Measurements from ENCODE around the gene NTNG1.

Gene NTNG1

DNA sequence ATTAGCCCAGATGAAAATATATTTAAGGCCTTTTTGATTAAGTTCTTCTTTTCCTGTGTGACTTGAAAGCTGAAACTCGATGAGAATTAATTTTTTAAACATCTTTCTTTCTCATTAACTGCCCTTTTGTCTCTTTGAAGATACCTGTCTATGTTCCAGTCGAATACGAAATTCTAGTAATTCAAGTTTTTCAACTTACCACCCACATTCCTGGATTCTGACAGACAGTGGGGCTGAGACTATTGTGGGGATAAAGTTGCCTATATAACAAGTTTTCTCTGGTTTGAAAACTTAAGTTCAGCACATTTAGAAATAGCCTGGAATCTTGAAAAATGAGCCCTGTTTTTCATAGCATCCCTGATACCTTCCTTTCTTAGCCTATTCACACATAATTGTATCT is 114.6 kb downstream of the NTNG1 start:
- H3K4me2 ChIP-seq: no peak overlapping the region

DNA sequence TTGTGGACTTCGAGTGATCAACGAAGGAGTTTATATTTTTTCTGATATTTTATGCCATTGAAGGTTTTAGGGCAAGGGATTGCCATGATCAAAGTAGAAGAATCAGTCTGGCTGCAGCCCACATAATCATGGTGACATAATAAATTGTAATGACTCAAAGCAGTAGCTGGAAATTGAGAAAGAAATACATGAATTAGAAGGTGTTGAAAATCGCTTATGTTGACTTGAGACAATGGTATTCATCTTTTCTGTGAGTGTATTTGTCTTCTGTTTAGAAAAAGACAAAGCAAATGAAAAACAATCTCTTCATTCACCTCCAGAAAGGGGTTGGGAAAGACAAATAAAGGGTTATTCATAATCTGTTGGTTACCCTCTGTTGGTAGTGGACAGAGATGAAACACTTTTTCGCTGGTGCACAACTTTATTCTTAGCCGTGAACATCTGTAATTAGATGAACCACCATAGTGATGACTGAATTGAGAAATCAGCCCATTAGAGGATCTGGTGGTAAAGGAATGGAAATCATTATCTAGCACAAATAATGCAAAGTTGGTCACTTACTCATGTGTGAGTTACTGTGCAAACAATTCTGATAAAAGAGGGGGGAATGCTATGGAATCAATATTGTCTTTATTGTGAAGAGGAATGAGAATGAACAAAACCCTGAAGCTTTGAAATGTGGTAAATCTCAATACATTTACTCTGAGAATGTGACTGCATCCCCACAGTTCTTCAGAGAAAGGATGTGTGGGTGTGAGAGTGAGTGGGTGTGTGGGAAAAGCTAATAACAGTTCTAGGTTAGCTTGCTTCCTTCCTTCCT is 121.8 kb downstream of the NTNG1 start:
- H3K4me1 ChIP-seq: peaks cover 5 to 17% (median 8%) of the 10 kb centered on the region in 10 experiments; a peak in 14 of 20 replicates
- H3K4me3 ChIP-seq: no peak overlapping the region
- H3K9ac ChIP-seq: no peak overlapping the region
- H4K20me1 ChIP-seq: no peaks in the 10 kb centered on the region
- H3K27me3 ChIP-seq: no peaks in the 10 kb centered on the region
- peaks cover 0 to 15% (median 10%) of the 10 kb centered on the region in 11 experiments; a peak in 11 of 22 replicates for H3K9me3 ChIP-seq (replicated peaks in 1 of 11)
- TF ChIP-seq Cebpa-rat (IDR thresholded peaks at IDR 0.05): no peak
- H3K27ac ChIP-seq: peak overlapping the region in 1 of 11 experiments; percentile 7; a peak in 1 of 22 replicates
- peak overlapping the region in 10 of 11 experiments; percentile 5 to 30 (median 14); a peak in 13 of 22 replicates for H3K4me2 ChIP-seq
- no peaks in the 10 kb centered on the region for H3K36me3 ChIP-seq

More for the DNA sequence above, 114.6 kb downstream of the NTNG1 start:
- H3K9ac ChIP-seq: no peak overlapping the region
- H3K36me3 ChIP-seq: no peaks in the 10 kb centered on the region
- no peak overlapping the region for H3K27ac ChIP-seq
- H3K27me3 ChIP-seq: no peaks in the 10 kb centered on the region
- no peak for TF ChIP-seq Cebpa-rat (IDR thresholded peaks at IDR 0.05)
- H3K4me3 ChIP-seq: no peak overlapping the region
- H3K4me1 ChIP-seq: peaks cover 0 to 41% (median 38%) of the 10 kb centered on the region in 10 experiments; a peak in 16 of 20 replicates
- H3K9me3 ChIP-seq (replicated peaks in 1 of 11): peaks cover 0 to 6% (median 0%) of the 10 kb centered on the region in 11 experiments; a peak in 3 of 22 replicates
- H4K20me1 ChIP-seq: no peaks in the 10 kb centered on the region

DNA sequence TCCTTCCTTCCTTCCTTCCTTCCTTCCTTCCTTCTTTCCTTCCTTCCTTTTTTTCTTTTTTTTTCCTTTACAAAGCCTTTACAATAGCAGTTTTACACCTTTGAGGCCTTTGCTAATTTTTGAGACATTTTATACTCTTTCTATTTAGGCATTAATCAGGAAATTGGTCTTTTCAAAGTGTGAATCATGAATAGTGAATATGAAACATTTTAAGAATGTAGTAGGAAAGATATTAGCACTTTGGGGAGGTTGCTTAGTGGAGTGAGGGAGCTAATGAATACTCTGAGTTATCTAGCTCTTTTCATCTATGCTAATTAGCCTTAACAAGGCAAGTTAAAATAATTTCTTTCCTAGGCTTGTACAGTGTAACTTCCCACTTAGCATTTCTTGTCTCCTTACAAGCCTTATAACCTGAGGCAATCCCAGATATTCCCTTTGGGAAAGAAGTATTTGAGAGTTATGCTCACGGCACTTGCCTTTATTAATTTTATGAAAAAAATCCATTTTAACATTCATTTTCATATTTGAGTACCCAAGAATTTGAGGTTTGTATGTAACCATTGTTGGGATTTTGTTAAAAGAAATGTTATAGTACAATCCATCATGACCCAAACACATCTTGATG is 122.6 kb downstream of the NTNG1 start:
- Histone ChIP-seq H3K9ac (no peak overlapping the region), H4K20me1 (no peaks in the 10 kb centered on the region), H3K4me2 (peak overlapping the region in 9 of 11 experiments; percentile 5 to 30 (median 14); a peak in 8 of 22 replicates), H3K4me3 (no peak overlapping the region), H3K36me3 (no peaks in the 10 kb centered on the region), H3K27me3 (no peaks in the 10 kb centered on the region), H3K4me1 (peaks cover 5 to 17% (median 8%) of the 10 kb centered on the region in 10 experiments; a peak in 14 of 20 replicates), H3K9me3 (replicated peaks in 1 of 11) (peaks cover 0 to 15% (median 10%) of the 10 kb centered on the region in 11 experiments; a peak in 11 of 22 replicates), H3K27ac (no peak overlapping the region)
- TF ChIP-seq Cebpa-rat (IDR thresholded peaks at IDR 0.05): no peak

DNA sequence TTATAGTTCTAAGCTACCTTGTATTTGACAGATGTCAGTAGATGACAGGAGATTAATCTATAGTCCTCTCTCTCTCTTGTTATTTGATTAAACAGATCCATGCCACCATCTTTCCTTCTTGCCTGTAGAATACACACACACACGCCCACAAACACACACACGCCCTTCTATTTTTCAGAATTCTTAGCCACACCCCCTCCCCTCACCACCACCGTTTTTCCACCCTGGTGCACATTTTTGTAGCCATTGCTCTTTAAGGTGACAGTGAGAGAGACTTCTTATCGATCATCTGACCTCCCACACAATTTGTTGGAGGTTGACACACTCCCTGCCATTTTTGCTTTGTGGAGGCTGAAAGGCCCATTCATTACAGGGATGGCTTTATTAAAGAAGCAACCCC is 123.2 kb downstream of the NTNG1 start:
- peaks cover 0 to 15% (median 10%) of the 10 kb centered on the region in 11 experiments; a peak in 11 of 22 replicates for H3K9me3 ChIP-seq (replicated peaks in 1 of 11)
- H3K27me3 ChIP-seq: no peaks in the 10 kb centered on the region
- peaks cover 5 to 17% (median 8%) of the 10 kb centered on the region in 10 experiments; a peak in 14 of 20 replicates for H3K4me1 ChIP-seq
- H3K36me3 ChIP-seq: no peaks in the 10 kb centered on the region
- no peak overlapping the region for H3K9ac ChIP-seq
- no peak overlapping the region for H3K4me2 ChIP-seq
- H3K4me3 ChIP-seq: no peak overlapping the region
- no peak for TF ChIP-seq Cebpa-rat (IDR thresholded peaks at IDR 0.05)
- H4K20me1 ChIP-seq: no peaks in the 10 kb centered on the region
- no peak overlapping the region for H3K27ac ChIP-seq

DNA sequence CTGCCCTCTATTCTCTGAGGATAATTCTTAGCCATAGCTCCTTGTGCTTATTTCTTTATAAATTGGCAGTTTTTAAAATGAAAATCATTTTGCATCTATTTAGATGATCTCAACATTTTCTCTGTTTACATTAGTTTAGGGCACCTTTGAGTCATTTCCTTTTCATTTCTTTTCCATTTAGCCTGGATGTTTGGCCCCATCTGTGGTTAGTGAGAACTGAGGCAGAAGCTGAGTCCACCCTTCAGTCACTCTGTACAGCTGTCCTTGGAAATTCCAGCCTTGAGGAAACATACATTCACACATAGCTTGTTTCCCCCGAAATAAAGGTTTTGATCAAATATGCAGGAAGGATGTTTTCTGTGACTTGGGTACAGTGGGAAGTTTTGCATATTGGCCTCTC is 123.7 kb downstream of the NTNG1 start:
- Histone ChIP-seq H3K27ac (no peak overlapping the region), H3K4me2 (0 out of 22 replicates have a peak overlapping the region, but pooled peaks of 1 of the 11 experiments have one; percentile 10), H3K27me3 (no peaks in the 10 kb centered on the region), H3K4me1 (peaks cover 5 to 17% (median 8%) of the 10 kb centered on the region in 10 experiments; a peak in 14 of 20 replicates), H3K9ac (no peak overlapping the region), H3K36me3 (no peaks in the 10 kb centered on the region), H3K9me3 (replicated peaks in 1 of 11) (peaks cover 0 to 15% (median 10%) of the 10 kb centered on the region in 11 experiments; a peak in 11 of 22 replicates), H3K4me3 (no peak overlapping the region), H4K20me1 (no peaks in the 10 kb centered on the region)
- TF ChIP-seq Cebpa-rat (IDR thresholded peaks at IDR 0.05): no peak

DNA sequence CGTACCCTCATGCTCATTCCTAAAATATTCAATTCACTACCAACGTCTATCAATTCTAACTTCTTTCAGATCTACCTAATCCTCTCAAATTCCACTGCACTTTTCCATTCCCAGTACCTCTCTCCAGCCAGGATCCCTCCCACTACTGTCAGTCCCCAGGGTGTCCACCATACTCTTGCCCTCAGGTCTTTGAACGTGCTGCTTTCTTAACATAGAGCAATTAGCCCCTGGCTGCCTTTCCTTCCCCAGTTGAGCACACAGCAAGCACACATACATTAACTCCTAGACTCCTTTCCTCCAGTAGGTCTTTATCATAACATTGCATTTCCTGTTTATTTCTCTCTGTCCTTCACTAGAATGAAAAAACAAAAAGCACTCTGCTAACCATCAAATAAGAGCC is 126.7 kb downstream of the NTNG1 start:
- no peak overlapping the region for H3K9ac ChIP-seq
- H3K9me3 ChIP-seq (replicated peaks in 1 of 11): peaks cover 0 to 8% (median 0%) of the 10 kb centered on the region in 11 experiments; a peak in 6 of 22 replicates
- no peak overlapping the region for H3K27ac ChIP-seq
- no peak overlapping the region for H3K4me3 ChIP-seq
- no peaks in the 10 kb centered on the region for H4K20me1 ChIP-seq
- no peak overlapping the region for H3K4me2 ChIP-seq
- peaks cover 5 to 15% (median 8%) of the 10 kb centered on the region in 10 experiments; a peak in 16 of 20 replicates for H3K4me1 ChIP-seq
- H3K36me3 ChIP-seq: no peaks in the 10 kb centered on the region
- no peak for TF ChIP-seq Cebpa-rat (IDR thresholded peaks at IDR 0.05)
- H3K27me3 ChIP-seq: no peaks in the 10 kb centered on the region

DNA sequence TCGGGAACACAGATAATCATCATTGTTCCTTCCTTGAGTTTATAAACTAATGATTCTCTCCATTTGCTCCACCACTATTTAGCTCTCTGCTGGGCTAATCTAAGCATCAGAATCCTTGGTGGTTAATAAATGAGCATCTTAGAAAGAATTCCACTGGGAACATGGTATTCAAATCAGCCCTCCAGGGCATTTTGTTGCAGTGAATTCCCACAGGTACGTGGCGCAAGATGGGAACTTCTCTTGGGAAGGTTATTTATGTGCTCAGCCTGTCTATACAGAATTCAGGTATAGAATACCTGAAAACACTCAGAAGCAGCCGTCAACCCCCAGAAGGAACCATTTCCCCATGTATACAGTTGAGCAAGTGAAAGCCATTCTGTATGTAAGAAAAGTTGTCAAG is 131.5 kb downstream of the NTNG1 start:
- no peak overlapping the region for H3K9ac ChIP-seq
- H3K4me1 ChIP-seq: peaks cover 0 to 10% (median 0%) of the 10 kb centered on the region in 10 experiments; a peak in 6 of 20 replicates
- H3K27ac ChIP-seq: no peak overlapping the region
- no peak for TF ChIP-seq Cebpa-rat (IDR thresholded peaks at IDR 0.05)
- H3K4me2 ChIP-seq: peak overlapping the region in 1 of 11 experiments; percentile 27; a peak in 1 of 22 replicates
- H3K9me3 ChIP-seq (replicated peaks in 1 of 11): no peaks in the 10 kb centered on the region
- no peaks in the 10 kb centered on the region for H4K20me1 ChIP-seq
- H3K36me3 ChIP-seq: no peaks in the 10 kb centered on the region
- H3K4me3 ChIP-seq: no peak overlapping the region
- no peaks in the 10 kb centered on the region for H3K27me3 ChIP-seq

DNA sequence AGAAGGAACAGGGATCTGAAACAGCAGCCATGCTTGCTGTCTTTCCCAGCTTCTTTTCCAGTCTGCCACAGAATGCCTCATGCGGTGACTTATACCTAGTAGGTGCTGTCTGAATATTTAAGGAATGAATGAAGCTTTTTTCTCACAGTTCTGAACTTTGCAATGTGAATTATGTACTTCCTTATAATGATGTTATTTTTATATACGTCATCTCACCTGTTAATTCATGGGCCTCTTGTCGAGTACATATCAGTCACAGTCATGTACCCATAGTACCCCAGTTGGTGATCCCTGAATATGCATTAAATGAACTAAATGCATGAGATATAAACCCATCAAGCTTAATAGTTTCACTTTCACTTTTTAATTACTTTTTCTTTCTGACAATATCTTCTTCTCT is 132.7 kb downstream of the NTNG1 start:
- peaks cover 0 to 10% (median 0%) of the 10 kb centered on the region in 10 experiments; a peak in 6 of 20 replicates for H3K4me1 ChIP-seq
- H3K4me3 ChIP-seq: no peak overlapping the region
- no peaks in the 10 kb centered on the region for H4K20me1 ChIP-seq
- TF ChIP-seq Cebpa-rat (IDR thresholded peaks at IDR 0.05): no peak
- no peaks in the 10 kb centered on the region for H3K9me3 ChIP-seq (replicated peaks in 1 of 11)
- H3K9ac ChIP-seq: no peak overlapping the region
- no peak overlapping the region for H3K27ac ChIP-seq
- H3K27me3 ChIP-seq: no peaks in the 10 kb centered on the region
- H3K4me2 ChIP-seq: peak overlapping the region in 6 of 11 experiments; percentile 1 to 33 (median 16); a peak in 4 of 22 replicates
- no peaks in the 10 kb centered on the region for H3K36me3 ChIP-seq

DNA sequence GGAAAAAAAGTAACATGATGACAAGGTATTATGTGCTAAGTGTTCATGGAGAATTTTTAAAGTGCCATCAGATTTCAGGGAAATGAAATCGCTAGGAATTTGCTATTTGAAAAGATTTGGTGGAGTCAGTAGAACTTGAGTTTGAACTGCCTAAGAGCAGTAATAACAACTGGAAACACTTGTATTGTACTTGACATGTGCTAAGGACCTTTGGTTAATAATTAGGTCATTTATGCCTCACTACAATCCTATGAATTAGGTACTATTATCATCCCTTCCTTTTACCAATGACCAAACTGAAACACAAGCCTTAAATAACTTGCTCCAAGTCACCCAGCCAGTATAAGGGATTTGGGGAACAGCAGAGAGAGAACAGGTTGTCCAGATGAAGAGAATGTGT is 133.4 kb downstream of the NTNG1 start:
- H3K4me1 ChIP-seq: peaks cover 0 to 10% (median 0%) of the 10 kb centered on the region in 10 experiments; a peak in 6 of 20 replicates
- no peak for TF ChIP-seq Cebpa-rat (IDR thresholded peaks at IDR 0.05)
- H3K4me3 ChIP-seq: no peak overlapping the region
- no peak overlapping the region for H3K27ac ChIP-seq
- H3K36me3 ChIP-seq: no peaks in the 10 kb centered on the region
- H3K4me2 ChIP-seq: no peak overlapping the region; a peak in 2 of 22 replicates
- no peaks in the 10 kb centered on the region for H3K9me3 ChIP-seq (replicated peaks in 1 of 11)
- no peaks in the 10 kb centered on the region for H3K27me3 ChIP-seq
- no peak overlapping the region for H3K9ac ChIP-seq
- no peaks in the 10 kb centered on the region for H4K20me1 ChIP-seq

Measured in BLaER1 treated with 17β-estradiol and CSF1 and Interleukin-3, amounts not matched to agents 10 nM and 100 nM (cell line).